ENCODE data around the gene MICALL1.

The MICALL1 gene, protein sequence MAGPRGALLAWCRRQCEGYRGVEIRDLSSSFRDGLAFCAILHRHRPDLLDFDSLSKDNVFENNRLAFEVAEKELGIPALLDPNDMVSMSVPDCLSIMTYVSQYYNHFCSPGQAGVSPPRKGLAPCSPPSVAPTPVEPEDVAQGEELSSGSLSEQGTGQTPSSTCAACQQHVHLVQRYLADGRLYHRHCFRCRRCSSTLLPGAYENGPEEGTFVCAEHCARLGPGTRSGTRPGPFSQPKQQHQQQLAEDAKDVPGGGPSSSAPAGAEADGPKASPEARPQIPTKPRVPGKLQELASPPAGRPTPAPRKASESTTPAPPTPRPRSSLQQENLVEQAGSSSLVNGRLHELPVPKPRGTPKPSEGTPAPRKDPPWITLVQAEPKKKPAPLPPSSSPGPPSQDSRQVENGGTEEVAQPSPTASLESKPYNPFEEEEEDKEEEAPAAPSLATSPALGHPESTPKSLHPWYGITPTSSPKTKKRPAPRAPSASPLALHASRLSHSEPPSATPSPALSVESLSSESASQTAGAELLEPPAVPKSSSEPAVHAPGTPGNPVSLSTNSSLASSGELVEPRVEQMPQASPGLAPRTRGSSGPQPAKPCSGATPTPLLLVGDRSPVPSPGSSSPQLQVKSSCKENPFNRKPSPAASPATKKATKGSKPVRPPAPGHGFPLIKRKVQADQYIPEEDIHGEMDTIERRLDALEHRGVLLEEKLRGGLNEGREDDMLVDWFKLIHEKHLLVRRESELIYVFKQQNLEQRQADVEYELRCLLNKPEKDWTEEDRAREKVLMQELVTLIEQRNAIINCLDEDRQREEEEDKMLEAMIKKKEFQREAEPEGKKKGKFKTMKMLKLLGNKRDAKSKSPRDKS
- total RNA-seq = 32.7 to 36.0 (median 33.5) reads per million in 3 donors

DNA sequence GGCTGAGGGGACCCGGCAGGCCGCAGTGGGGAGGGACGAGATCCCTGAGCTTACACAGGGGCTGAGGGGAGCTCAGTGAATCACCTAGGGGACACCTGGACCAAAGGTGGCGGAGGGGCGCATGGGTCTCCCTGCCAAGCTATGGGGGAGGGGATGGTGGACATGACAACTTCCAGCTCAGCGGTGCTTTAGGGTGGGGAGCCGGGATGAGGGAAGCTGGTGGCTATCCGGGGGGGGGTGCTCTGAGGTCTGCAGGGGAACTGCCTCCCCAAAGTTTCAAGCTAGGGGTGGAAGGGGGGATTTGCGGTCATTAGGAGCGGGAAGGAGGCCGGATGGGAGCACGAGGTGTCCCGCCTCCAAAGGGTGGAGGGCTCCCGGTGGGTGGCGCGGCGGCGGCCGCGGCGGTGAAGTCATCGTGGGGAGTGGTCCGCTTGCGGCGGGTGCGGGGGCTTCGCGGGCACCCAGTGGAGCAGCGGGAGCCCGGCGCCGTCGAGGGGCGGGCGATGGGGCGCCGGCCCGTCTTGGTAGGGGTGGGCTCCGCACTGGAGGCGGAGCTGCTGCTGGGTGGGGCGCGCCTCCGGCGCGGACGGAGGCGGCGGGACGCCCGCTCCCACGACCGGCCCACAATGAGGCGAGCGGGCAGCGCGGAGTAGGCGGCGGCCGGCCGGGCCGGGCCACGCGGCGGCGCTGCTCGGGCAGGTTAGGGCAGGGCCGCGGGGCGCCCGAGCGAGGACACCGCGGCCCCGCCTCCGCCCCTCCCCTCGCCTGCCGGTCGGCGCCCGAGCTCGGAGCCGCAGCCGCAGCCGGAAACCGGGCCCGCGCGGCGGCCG, at the start of gene MICALL1:
Gene MICALL1 (plus strand): TSS at position 764 of the 830 bp plus-strand sequence. CDS start 126 bp downstream, outside the sequence.
- no peaks in the 10 kb centered on the region for H3K36me3 ChIP-seq (ENCODE audit: control insufficient read depth, insufficient read depth, low read length)
- peaks cover 15% of the 10 kb centered on the region for H3K4me1 ChIP-seq (ENCODE audit: control insufficient read depth, insufficient read depth, low read length, poor library complexity, severe bottlenecking)
- peak within 1 kb of the TSS; percentile 60 for H3K27ac ChIP-seq (ENCODE audit: insufficient read depth, low read length, poor library complexity, severe bottlenecking)
- H3K4me3 ChIP-seq (ENCODE audit: insufficient read depth, low read depth, low read length, poor library complexity, severe bottlenecking) = peak within 1 kb of the TSS; percentile 53
- no peaks in the 10 kb centered on the region for H3K9me3 ChIP-seq (ENCODE audit: control insufficient read depth, low read length)
- DNase-seq = peak; percentile 38 to 53 (median 49)
- H3K27me3 ChIP-seq (replicated peaks; ENCODE audit: control insufficient read depth, insufficient read depth, low read length, poor library complexity, severe bottlenecking) = no peaks in the 10 kb centered on the region

DNA sequence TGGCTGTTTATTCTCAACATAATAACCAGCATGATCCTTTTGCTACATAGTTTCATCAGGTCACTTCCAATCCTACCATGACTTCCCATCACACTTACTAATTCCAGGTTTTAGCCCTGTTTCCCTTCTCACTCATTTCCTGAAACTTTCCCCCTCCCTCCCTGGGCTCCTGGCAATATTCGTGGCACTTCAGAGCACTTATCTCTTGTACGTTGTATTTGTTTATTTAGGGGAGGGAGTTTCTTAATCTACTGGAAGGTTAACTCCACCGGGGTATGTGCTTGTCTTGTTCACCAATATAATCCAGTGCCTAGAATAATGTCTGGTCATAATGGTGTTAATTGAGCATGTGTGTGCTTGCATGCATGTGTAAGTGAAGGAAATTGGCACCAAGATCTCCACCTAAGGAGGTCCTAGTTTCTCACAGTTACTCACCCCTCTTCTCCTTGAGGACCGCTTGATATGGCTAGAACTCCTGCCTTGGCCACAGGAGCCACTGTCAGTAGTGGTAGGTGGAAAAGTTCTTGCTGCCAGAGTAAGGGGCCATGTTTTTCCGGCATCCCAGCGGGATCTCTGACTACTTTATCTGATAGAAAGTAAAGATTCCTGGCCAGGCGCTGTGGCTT, 45.2 kb upstream of the MICALL1 start:
- no peak overlapping the region for H3K27ac ChIP-seq (ENCODE audit: insufficient read depth, low read length, poor library complexity, severe bottlenecking)
- H3K27me3 ChIP-seq (replicated peaks; ENCODE audit: control insufficient read depth, insufficient read depth, low read length, poor library complexity, severe bottlenecking) = no peaks in the 10 kb centered on the region
- H3K9me3 ChIP-seq (ENCODE audit: control insufficient read depth, low read length) = no peaks in the 10 kb centered on the region
- H3K36me3 ChIP-seq (ENCODE audit: control insufficient read depth, insufficient read depth, low read length) = peaks cover 73% of the 10 kb centered on the region
- DNase-seq = no peak
- H3K4me1 ChIP-seq (ENCODE audit: control insufficient read depth, insufficient read depth, low read length, poor library complexity, severe bottlenecking) = no peaks in the 10 kb centered on the region
- no peak overlapping the region for H3K4me3 ChIP-seq (ENCODE audit: insufficient read depth, low read depth, low read length, poor library complexity, severe bottlenecking)

DNA sequence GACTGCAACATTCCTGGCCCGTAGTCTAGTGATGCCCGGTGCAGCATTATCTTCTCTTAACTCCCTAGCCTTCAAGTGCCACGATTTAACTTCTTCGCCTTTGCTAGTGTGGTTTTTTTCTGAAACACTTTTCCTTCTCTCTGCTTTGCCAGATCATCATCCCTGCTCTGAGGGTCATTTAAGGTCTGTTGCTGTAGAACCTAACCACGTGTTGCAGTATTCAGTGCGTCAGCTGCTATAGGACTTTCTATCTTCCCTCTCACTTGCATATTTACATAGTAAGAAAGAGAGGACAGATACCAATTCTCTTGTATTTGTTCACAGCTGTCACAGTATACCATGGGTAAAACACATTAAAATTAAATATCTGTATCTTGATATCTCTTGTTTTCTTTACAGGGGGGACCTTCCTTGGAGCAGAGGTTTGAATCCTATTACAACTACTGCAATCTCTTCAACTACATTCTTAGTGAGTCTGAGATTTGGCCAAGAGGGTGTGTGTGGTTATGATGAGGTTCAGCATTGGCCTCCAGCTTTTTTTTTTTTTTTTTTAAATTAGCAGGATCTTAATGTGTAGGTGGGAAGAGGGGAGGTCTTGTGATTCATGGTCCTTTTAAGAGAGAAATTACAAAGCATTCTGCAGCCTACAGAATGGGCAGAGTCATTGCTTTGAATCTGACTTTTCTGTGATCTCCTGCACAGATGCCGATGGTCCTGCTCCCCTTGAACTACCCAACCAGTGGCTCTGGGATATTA, 43.3 kb upstream of the MICALL1 start:
- Histone ChIP-seq H3K27me3 (replicated peaks; ENCODE audit: control insufficient read depth, insufficient read depth, low read length, poor library complexity, severe bottlenecking) (no peaks in the 10 kb centered on the region), H3K27ac (ENCODE audit: insufficient read depth, low read length, poor library complexity, severe bottlenecking) (no peak overlapping the region), H3K4me3 (ENCODE audit: insufficient read depth, low read depth, low read length, poor library complexity, severe bottlenecking) (no peak overlapping the region), H3K36me3 (ENCODE audit: control insufficient read depth, insufficient read depth, low read length) (peaks cover 82% of the 10 kb centered on the region), H3K9me3 (ENCODE audit: control insufficient read depth, low read length) (no peaks in the 10 kb centered on the region), H3K4me1 (ENCODE audit: control insufficient read depth, insufficient read depth, low read length, poor library complexity, severe bottlenecking) (no peaks in the 10 kb centered on the region)
- no peak for DNase-seq

DNA sequence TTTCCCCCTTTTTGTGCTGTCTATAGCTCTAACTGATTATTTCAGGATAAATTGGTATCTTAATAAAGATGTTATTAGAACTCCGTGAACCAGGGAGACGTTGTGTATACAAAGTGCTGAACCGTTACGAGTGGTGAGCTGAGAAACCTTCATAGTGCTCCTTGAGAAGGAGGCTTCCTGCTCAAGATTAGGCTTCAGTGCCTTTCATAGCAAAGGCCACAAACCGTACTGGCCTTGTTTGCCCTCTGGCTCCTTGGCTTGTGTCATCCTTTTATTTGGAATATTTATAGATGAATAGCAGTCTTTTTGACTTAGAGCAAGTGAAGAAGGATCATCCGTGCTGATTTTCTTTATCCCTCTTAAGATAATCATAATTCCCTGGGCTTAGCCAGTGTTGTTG, 40.6 kb upstream of the MICALL1 start:
- no peak overlapping the region for H3K4me3 ChIP-seq (ENCODE audit: insufficient read depth, low read depth, low read length, poor library complexity, severe bottlenecking)
- no peak overlapping the region for H3K27ac ChIP-seq (ENCODE audit: insufficient read depth, low read length, poor library complexity, severe bottlenecking)
- DNase-seq = no peak
- no peaks in the 10 kb centered on the region for H3K27me3 ChIP-seq (replicated peaks; ENCODE audit: control insufficient read depth, insufficient read depth, low read length, poor library complexity, severe bottlenecking)
- no peaks in the 10 kb centered on the region for H3K9me3 ChIP-seq (ENCODE audit: control insufficient read depth, low read length)
- H3K36me3 ChIP-seq (ENCODE audit: control insufficient read depth, insufficient read depth, low read length) = peaks cover 79% of the 10 kb centered on the region
- H3K4me1 ChIP-seq (ENCODE audit: control insufficient read depth, insufficient read depth, low read length, poor library complexity, severe bottlenecking) = no peaks in the 10 kb centered on the region

DNA sequence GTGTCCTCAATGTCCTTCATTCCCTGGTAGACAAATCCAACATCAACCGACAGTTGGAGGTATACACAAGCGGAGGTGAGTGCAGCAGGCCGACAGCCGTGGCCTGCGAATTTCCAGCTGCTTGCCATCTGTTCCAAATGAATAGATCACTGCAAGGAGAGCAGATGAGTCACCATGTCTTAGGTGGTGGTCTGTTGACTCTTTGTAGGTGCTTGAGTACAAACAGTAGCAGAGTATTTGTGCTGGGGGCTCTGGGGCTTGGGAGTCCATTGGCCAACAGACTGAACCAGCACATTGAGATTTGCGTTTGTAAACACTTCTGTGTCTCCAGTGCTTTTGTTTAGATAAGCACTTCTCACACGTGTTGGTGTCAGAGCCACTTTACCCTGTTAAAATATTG, 35.8 kb upstream of the MICALL1 start:
- Histone ChIP-seq H3K9me3 (ENCODE audit: control insufficient read depth, low read length) (no peaks in the 10 kb centered on the region), H3K36me3 (ENCODE audit: control insufficient read depth, insufficient read depth, low read length) (peaks cover 71% of the 10 kb centered on the region), H3K27ac (ENCODE audit: insufficient read depth, low read length, poor library complexity, severe bottlenecking) (no peak overlapping the region), H3K27me3 (replicated peaks; ENCODE audit: control insufficient read depth, insufficient read depth, low read length, poor library complexity, severe bottlenecking) (no peaks in the 10 kb centered on the region), H3K4me3 (ENCODE audit: insufficient read depth, low read depth, low read length, poor library complexity, severe bottlenecking) (no peak overlapping the region), H3K4me1 (ENCODE audit: control insufficient read depth, insufficient read depth, low read length, poor library complexity, severe bottlenecking) (no peaks in the 10 kb centered on the region)
- DNase-seq = no peak

DNA sequence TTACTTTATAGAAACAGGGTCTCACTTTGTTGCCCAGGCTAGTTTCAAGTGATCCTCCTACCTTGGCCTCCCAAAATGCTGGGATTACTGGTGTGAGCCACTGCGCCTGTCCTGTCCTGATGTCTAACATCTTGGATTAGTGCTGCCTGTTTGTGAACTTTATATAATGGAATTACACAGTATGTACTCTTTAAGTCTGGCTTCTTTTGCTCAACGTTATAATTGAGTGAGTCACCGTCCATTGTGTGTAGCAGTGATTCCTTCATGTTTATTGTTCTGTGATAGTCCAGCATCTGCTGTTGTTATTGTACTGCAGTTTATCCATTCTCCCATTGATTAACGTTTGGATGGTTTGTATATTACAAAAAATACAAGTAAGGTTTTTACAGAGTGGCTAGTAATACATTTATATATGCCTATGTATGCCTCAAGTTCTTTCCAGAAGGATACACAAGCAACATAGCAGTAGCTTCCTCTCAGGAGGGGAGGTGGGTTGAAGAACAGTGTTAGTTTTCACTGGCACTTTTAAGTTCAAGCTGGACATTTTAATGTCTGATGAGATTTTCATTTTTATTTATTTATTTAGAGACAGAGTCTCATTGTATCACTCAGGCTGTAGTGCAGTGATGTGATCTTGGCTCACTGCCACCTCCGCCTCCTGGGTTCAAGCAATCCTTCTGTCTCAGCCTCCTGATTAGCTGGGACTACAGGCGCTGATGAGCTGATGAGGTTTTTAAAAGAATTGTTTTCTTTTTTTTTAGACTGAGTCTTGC, 25.2 kb upstream of the MICALL1 start:
- Histone ChIP-seq H3K36me3 (ENCODE audit: control insufficient read depth, insufficient read depth, low read length) (peaks cover 51% of the 10 kb centered on the region), H3K27me3 (replicated peaks; ENCODE audit: control insufficient read depth, insufficient read depth, low read length, poor library complexity, severe bottlenecking) (no peaks in the 10 kb centered on the region), H3K4me1 (ENCODE audit: control insufficient read depth, insufficient read depth, low read length, poor library complexity, severe bottlenecking) (no peaks in the 10 kb centered on the region), H3K27ac (ENCODE audit: insufficient read depth, low read length, poor library complexity, severe bottlenecking) (no peak overlapping the region), H3K9me3 (ENCODE audit: control insufficient read depth, low read length) (no peaks in the 10 kb centered on the region), H3K4me3 (ENCODE audit: insufficient read depth, low read depth, low read length, poor library complexity, severe bottlenecking) (no peak overlapping the region)
- DNase-seq = no peak

DNA sequence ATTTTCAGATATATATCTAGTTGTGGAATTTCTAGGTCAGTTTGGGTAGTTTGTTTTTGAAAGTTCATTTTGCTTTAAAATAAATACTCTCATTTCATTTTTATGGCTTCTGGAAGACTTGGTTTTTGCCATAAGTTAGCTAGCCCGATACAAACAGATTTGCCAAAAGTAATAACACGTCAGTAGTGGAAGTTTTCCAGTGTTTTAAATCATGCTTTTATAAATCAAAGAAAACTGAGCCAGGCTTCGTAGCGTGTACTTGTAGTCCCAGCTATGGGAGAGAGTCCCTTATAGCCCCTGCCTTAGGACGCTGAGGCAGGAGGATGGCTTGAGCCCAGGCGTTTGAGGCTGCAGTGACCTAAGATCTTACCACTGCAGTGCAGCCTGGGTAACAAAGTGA, 21.7 kb upstream of the MICALL1 start:
- Histone ChIP-seq H3K27ac (ENCODE audit: insufficient read depth, low read length, poor library complexity, severe bottlenecking) (no peak overlapping the region), H3K27me3 (replicated peaks; ENCODE audit: control insufficient read depth, insufficient read depth, low read length, poor library complexity, severe bottlenecking) (no peaks in the 10 kb centered on the region), H3K36me3 (ENCODE audit: control insufficient read depth, insufficient read depth, low read length) (peaks cover 51% of the 10 kb centered on the region), H3K4me3 (ENCODE audit: insufficient read depth, low read depth, low read length, poor library complexity, severe bottlenecking) (no peak overlapping the region), H3K4me1 (ENCODE audit: control insufficient read depth, insufficient read depth, low read length, poor library complexity, severe bottlenecking) (no peaks in the 10 kb centered on the region), H3K9me3 (ENCODE audit: control insufficient read depth, low read length) (no peaks in the 10 kb centered on the region)
- DNase-seq = no peak

DNA sequence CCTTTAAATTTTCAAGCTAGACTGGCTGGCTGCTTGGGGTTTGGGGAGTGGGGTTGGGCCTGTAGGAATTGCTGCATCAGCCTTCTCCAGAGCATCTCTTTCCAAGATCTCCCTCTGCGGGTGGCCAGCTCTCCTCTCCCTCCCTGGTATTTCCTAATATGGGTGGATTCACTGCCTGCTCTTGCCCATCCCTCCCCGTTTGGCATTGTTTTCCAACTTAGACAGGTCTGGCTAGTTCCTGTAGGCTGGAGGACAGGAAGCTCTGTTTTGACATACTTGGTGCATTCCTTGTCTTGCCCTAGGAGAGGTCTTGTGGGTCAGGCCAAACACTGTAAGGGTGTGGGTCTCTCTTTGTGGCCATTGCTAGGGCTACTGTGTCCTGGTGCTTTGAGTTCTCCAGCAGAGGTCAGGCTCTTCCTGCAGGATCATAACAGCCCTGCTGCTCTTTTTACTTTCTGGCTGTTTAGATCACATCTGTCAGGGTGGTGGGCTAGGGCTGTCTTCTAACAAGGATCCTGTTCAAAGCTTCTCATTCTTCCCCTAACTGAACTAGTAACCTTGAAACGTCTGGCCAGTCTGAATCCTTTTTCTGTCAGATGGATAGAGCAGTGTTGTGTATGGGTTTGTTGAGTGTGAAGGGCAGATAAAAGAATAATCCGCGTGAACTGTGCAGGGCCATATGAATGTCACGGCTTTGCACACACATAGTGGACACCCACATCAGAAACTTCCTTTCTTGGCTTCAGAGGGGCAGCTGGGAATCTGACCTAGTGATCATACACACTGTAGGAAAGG, 18.3 kb upstream of the MICALL1 start:
- Histone ChIP-seq H3K27ac (ENCODE audit: insufficient read depth, low read length, poor library complexity, severe bottlenecking) (no peak overlapping the region), H3K4me1 (ENCODE audit: control insufficient read depth, insufficient read depth, low read length, poor library complexity, severe bottlenecking) (no peaks in the 10 kb centered on the region), H3K36me3 (ENCODE audit: control insufficient read depth, insufficient read depth, low read length) (peaks cover 41% of the 10 kb centered on the region), H3K9me3 (ENCODE audit: control insufficient read depth, low read length) (no peaks in the 10 kb centered on the region), H3K4me3 (ENCODE audit: insufficient read depth, low read depth, low read length, poor library complexity, severe bottlenecking) (no peak overlapping the region), H3K27me3 (replicated peaks; ENCODE audit: control insufficient read depth, insufficient read depth, low read length, poor library complexity, severe bottlenecking) (no peaks in the 10 kb centered on the region)
- DNase-seq = no peak

All from effector memory CD4-positive, alpha-beta T cell (primary cell).